Activated T-cell treated with anti-CD3 and anti-CD28 coated beads, Interleukin-2, amount 50 U/mL, for 72 hours (primary cell): Measurements from ENCODE around the gene PWWP2A. TPM values are rescaled to one million over a fixed set of nuclear protein-coding genes. Genes with fewer than 3 reads are reported as not detected.
"Not testable (repeated sequence)": the region's sequence is repeated elsewhere in the genome, so short reads cannot be mapped to it uniquely, and the experiment has no call there.

ENCODE experiments used
- ATAC-seq, 2 donors: fragments of 150-1000 bp; cut with Tn5 transposase; replicated peaks in 1 of 2; 2 replicates each; pipeline ENCODE4 v1.10.0; 2021; ENCODE audit warnings: moderate library complexity in 2 of 2, mild to moderate bottlenecking in 1 of 2
- DNase-seq, 2 donors: peaks; one replicate each; pipeline ENCODE4 v3.0.0; 2021 to 2022; ENCODE audit warnings: mixed read lengths in 1 of 2
- H3K27ac Mint-ChIP-seq: one replicate; pipeline ENCODE4 v1.8.0; 2022; ENCODE audit warnings: mild to moderate bottlenecking, moderate library complexity, mixed read lengths
- H3K27me3 Mint-ChIP-seq: one replicate; pipeline ENCODE4 v1.8.0; 2022; ENCODE audit warnings: low read depth, mixed read lengths
- H3K36me3 Mint-ChIP-seq, 2 donors: one replicate each; pipeline ENCODE4 v1.8.0; 2022; ENCODE audit warnings: mixed read lengths in 2 of 2, mild to moderate bottlenecking in 1 of 2; ENCODE audit not compliant: insufficient read depth in 2 of 2
- H3K4me1 Mint-ChIP-seq: one replicate; pipeline ENCODE4 v1.8.0; 2022; ENCODE audit warnings: low read depth, mixed read lengths
- H3K4me3 Mint-ChIP-seq, 2 donors: one replicate each; pipeline ENCODE4 v1.8.0; 2022; ENCODE audit warnings: mild to moderate bottlenecking in 2 of 2, mixed read lengths in 2 of 2, moderate library complexity in 2 of 2
- H3K9me3 Mint-ChIP-seq, 2 donors: one replicate each; pipeline ENCODE4 v1.8.0; 2022; ENCODE audit warnings: mixed read lengths in 2 of 2
- total RNA-seq, 2 donors: library from RNA; stranded (reverse); gene quantifications; one replicate each; pipeline ENCODE4 v1.2.3, GENCODE V29; 2022

The PWWP2A gene
- total RNA-seq, 2 donors from 2014 or later, result 14.9 to 21.3 TPM

GRCh38 chr5:160152901-160153300 is 33.7 kb upstream of the PWWP2A start:
- H3K4me3 Mint-ChIP-seq, result peak overlapping the region in 1 of 2 donors; percentile 46
- no peak for DNase-seq
- H3K27ac Mint-ChIP-seq, result peak overlapping the region; percentile 82
- ATAC-seq, result peak in 1 of 2 donors; percentile 74
- H3K36me3 Mint-ChIP-seq, result no peaks in the 10 kb centered on the region
- H3K9me3 Mint-ChIP-seq, result no peaks in the 10 kb centered on the region
- peaks cover 13% of the 10 kb centered on the region for H3K4me1 Mint-ChIP-seq
- no peaks in the 10 kb centered on the region for H3K27me3 Mint-ChIP-seq

GRCh38 chr5:160152287-160152686 is 33.0 kb upstream of the PWWP2A start:
- Mint-ChIP-seq H3K27ac (peak overlapping the region; percentile 58), H3K4me1 (peaks cover 13% of the 10 kb centered on the region), H3K4me3 (no peak overlapping the region), H3K27me3 (no peaks in the 10 kb centered on the region), H3K9me3 (no peaks in the 10 kb centered on the region), H3K36me3 (no peaks in the 10 kb centered on the region)
- ATAC-seq (peak in 1 of 2 donors; percentile 71), DNase-seq (no peak)

GRCh38 chr5:160151017-160151416 is 31.8 kb upstream of the PWWP2A start:
- no peak for DNase-seq
- ATAC-seq, result no peak
- Mint-ChIP-seq H3K27ac (no peak overlapping the region), H3K36me3 (no peaks in the 10 kb centered on the region), H3K4me1 (peaks cover 13% of the 10 kb centered on the region), H3K27me3 (no peaks in the 10 kb centered on the region), H3K9me3 (no peaks in the 10 kb centered on the region), H3K4me3 (no peak overlapping the region)

GRCh38 chr5:160150381-160150780 is 31.1 kb upstream of the PWWP2A start:
- DNase-seq (no peak), ATAC-seq (no peak)
- H3K36me3 Mint-ChIP-seq, result no peaks in the 10 kb centered on the region
- no peaks in the 10 kb centered on the region for H3K9me3 Mint-ChIP-seq
- H3K27me3 Mint-ChIP-seq, result no peaks in the 10 kb centered on the region
- no peak overlapping the region for H3K4me3 Mint-ChIP-seq
- H3K4me1 Mint-ChIP-seq, result peaks cover 13% of the 10 kb centered on the region
- no peak overlapping the region for H3K27ac Mint-ChIP-seq

- not testable (repeated sequence) for H3K27ac Mint-ChIP-seq, DNase-seq, H3K36me3 Mint-ChIP-seq, H3K27me3 Mint-ChIP-seq, H3K4me1 Mint-ChIP-seq, H3K9me3 Mint-ChIP-seq, H3K4me3 Mint-ChIP-seq, ATAC-seq
These were observed 25.2 kb upstream of the PWWP2A start for GRCh38 chr5:160144436-160144835.

- no peak overlapping the region for H3K4me3 Mint-ChIP-seq
- H3K4me1 Mint-ChIP-seq, result no peaks in the 10 kb centered on the region
- H3K27me3 Mint-ChIP-seq, result no peaks in the 10 kb centered on the region
- DNase-seq (no peak), ATAC-seq (no peak)
- H3K27ac Mint-ChIP-seq, result no peak overlapping the region
- no peaks in the 10 kb centered on the region for H3K9me3 Mint-ChIP-seq
- H3K36me3 Mint-ChIP-seq, result no peaks in the 10 kb centered on the region
These were observed 15.1 kb upstream of the PWWP2A start for GRCh38 chr5:160134332-160134731.

GRCh38 chr5:160133918-160134304 is 14.7 kb upstream of the PWWP2A start:
- Mint-ChIP-seq H3K27me3 (no peaks in the 10 kb centered on the region), H3K9me3 (no peaks in the 10 kb centered on the region), H3K4me3 (no peak overlapping the region), H3K27ac (no peak overlapping the region), H3K4me1 (no peaks in the 10 kb centered on the region), H3K36me3 (no peaks in the 10 kb centered on the region)
- DNase-seq (no peak), ATAC-seq (no peak)

GRCh38 chr5:160133071-160133917 is 14.0 kb upstream of the PWWP2A start:
- Mint-ChIP-seq H3K4me1 (no peaks in the 10 kb centered on the region), H3K9me3 (no peaks in the 10 kb centered on the region), H3K27me3 (no peaks in the 10 kb centered on the region), H3K36me3 (no peaks in the 10 kb centered on the region), H3K27ac (no peak overlapping the region), H3K4me3 (no peak overlapping the region)
- DNase-seq (no peak), ATAC-seq (no peak)

GRCh38 chr5:160129841-160130240 is 10.6 kb upstream of the PWWP2A start:
- no peak overlapping the region for H3K27ac Mint-ChIP-seq
- no peaks in the 10 kb centered on the region for H3K27me3 Mint-ChIP-seq
- H3K4me3 Mint-ChIP-seq, result no peak overlapping the region
- ATAC-seq, result no peak
- no peaks in the 10 kb centered on the region for H3K36me3 Mint-ChIP-seq
- no peak for DNase-seq
- H3K4me1 Mint-ChIP-seq, result no peaks in the 10 kb centered on the region
- H3K9me3 Mint-ChIP-seq, result peaks cover 0 to 2% of the 10 kb centered on the region in 2 donors

- Mint-ChIP-seq H3K4me3 (no peak overlapping the region), H3K27ac (no peak overlapping the region), H3K9me3 (peaks cover 0 to 2% of the 10 kb centered on the region in 2 donors), H3K27me3 (no peaks in the 10 kb centered on the region), H3K4me1 (no peaks in the 10 kb centered on the region), H3K36me3 (no peaks in the 10 kb centered on the region)
- DNase-seq (no peak), ATAC-seq (no peak)
These were observed 9.4 kb upstream of the PWWP2A start for GRCh38 chr5:160128632-160129031.

- Mint-ChIP-seq H3K9me3 (no peaks in the 10 kb centered on the region), H3K27ac (no peak overlapping the region), H3K4me3 (peak overlapping the region; percentile 66 to 99), H3K4me1 (peaks cover 17% of the 10 kb centered on the region), H3K36me3 (peaks cover 4 to 5% of the 10 kb centered on the region in 2 donors), H3K27me3 (no peaks in the 10 kb centered on the region)
- no peak for DNase-seq
- no peak for ATAC-seq
These were observed 636 bp upstream of the PWWP2A start for GRCh38 chr5:160119905-160120266.

GRCh38 chr5:160118349-160119141 is 705 bp downstream of the PWWP2A start:
- peak; percentile 45 to 62 for DNase-seq
- Mint-ChIP-seq H3K9me3 (no peaks in the 10 kb centered on the region), H3K4me3 (peak overlapping the region; percentile 68 to 99), H3K27ac (no peak overlapping the region), H3K27me3 (no peaks in the 10 kb centered on the region), H3K36me3 (peaks cover 4 to 5% of the 10 kb centered on the region in 2 donors), H3K4me1 (peaks cover 17% of the 10 kb centered on the region)
- peak; percentile 7 to 38 for ATAC-seq

GRCh38 chr5:160116991-160117390 is 2.3 kb downstream of the PWWP2A start:
- H3K4me1 Mint-ChIP-seq, result peaks cover 17% of the 10 kb centered on the region
- peaks cover 4 to 10% of the 10 kb centered on the region in 2 donors for H3K36me3 Mint-ChIP-seq
- DNase-seq, result no peak
- ATAC-seq, result no peak
- H3K27ac Mint-ChIP-seq, result no peak overlapping the region
- H3K27me3 Mint-ChIP-seq, result no peaks in the 10 kb centered on the region
- no peaks in the 10 kb centered on the region for H3K9me3 Mint-ChIP-seq
- peak overlapping the region in 1 of 2 donors; percentile 53 for H3K4me3 Mint-ChIP-seq
